HG03060 (cell line): ENCODE data around the gene CHI3L2.
A peak's percentile ranks its signal among the peaks of the same experiment; 100 is the strongest.

ENCODE experiments used
- ATAC-seq: cut with Tn5 transposase; IDR thresholded peaks from one replicate; pipeline ENCODE4 v1.9.1; 2021; ENCODE audit warnings: low read depth, moderate number of reproducible peaks; ENCODE audit not compliant: unreplicated experiment

The CHI3L2 gene

GRCh38 chr1:111218701-111219556 is 8.6 kb upstream of the CHI3L2 start:
- no peak for ATAC-seq

DNA sequence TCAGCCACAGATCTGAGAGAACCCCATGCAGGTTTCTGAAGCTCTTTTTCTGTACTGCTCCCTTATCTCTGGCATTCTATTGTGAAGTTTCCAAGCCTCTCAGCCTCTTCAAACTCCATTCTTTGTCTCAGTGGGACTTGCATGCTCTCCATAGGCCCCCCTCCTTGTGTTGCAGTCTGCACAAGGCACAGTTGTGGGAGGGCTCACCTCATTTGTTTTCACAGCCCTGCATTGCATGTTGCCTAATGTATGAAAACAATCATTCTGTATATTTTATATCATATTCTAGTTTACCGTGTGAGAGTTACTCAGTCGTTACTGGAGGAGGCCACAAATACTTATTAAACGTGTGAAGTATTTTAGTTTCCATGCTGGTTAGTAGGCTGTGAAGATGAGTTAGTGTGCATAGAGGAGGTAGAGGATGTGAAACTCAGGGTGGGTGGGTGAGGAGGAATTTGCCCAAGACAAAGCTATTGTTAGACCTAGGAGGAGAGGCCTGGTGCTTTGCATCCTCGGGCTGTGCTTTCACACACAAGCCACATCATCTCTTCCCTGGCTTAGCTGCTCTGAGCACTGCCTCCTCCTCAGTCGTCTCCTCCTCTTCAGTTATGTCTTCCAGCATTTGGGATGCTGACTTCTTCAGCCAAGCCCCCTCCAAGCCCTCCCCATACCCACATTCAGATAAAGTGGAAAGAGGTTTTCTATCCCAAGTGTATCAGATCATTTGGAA is 7.8 kb upstream of the CHI3L2 start:
- peak; percentile 20 for ATAC-seq

GRCh38 chr1:111220302-111220890 is 7.1 kb upstream of the CHI3L2 start:
- ATAC-seq: no peak

DNA sequence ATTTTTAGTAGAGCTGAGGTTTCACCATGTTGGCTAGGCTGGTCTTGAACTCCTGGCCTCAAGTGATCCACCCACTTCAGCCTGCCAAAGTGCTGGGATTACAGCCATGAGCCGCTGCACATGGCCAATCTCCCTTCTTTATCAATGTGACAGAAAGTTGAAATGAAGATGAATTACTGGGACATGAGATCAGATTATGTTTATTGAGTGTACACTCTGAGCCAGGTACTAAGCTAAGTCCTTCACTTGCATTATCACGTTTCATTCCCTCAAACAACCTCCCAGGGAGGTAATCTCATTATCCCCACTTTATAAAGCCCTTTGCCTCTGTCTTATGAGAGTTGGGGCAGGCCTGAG is 6.3 kb upstream of the CHI3L2 start:
- ATAC-seq: no peak

DNA sequence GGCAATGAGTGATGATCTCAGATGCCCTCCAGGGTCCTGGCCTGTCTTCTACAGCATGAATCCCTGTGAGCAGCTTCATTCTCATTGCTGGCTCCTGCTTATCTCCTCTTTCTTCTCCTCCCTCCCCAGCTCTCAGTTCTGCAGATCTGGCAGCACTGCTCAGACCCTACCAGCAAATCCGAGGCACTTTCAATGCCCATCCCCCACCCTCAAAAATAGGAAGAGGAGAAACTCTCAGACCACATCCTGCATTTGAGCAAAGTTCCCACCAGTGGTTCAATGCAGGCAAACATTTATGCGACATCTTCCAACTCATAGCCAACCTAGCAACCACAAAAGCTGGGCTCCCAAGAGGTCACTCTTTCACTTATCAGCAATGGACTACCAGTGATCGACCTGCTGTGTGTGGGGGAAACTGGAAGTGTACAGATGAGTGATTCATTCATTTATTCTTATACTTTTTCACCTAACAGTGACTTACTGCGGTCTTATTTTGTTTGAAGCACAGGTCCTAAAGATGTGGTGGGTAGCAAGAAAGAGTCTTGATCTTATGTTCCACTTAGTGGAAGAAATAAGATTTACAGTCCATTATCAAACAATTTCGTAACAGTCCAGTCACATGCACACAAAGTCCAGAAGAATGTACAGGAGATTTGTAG is 5.8 kb upstream of the CHI3L2 start:
- ATAC-seq: peak; percentile 40

- no peak for ATAC-seq
Observed at GRCh38 chr1:111222308-111223125, 5.0 kb upstream of the CHI3L2 start.

- ATAC-seq: no peak
Observed at GRCh38 chr1:111223126-111223685, 4.3 kb upstream of the CHI3L2 start.

- no peak for ATAC-seq
Observed at GRCh38 chr1:111225091-111225490, 2.4 kb upstream of the CHI3L2 start.

DNA sequence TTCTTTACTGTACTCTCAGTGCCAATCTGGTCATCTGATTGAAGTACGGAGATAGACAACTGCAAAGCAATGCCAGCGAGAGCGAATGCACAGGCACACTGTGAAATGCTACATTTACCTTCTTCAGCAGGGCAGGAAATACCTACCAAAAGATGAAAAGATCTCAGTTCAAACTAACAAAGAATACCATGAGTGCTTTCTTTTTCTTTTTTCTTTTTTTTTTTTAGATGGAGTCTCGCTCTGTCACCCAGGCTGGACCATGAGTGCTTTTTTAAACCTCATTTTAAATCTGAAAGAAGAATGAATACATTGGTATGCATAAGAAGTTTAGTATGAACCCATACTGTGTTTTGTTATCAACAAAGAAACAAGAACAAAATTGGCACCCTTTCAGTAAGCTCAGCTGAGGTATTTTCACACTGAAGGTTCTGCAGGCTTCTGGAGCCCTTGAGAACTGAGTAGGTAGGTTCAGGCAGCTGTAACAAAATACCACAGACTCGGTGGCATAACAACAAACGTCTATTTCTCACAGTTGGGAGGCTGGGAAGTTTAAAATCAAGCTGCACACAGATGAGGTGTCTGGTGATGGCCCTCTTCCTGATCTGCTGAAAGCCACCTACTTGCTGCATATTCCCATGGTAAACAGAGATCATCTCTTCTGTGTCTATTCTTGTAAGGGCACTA is 1.7 kb upstream of the CHI3L2 start:
- ATAC-seq: no peak

GRCh38 chr1:111227851-111228747 is 586 bp downstream of the CHI3L2 start:
- no peak for ATAC-seq

- ATAC-seq: no peak
Observed at GRCh38 chr1:111228748-111229126, 1.2 kb downstream of the CHI3L2 start.

DNA sequence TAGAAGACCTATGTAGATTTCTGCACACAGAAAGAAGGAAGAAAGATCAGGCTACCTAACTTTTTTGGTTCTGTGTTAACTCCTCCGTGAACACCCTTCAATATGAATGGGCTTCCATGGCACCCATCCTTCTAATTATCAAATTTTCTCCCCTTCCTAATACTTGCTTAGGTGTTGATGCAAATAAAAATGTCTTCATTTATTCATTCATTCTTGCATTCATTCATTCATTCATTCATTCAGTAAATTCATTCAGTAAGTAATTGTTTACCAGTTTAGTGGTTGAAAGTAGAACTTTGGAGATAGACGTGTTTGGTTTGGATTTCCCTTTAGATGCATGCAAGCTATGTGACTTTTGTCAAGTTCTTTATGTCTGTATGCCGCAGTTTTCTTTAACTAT is 4.6 kb downstream of the CHI3L2 start:
- no peak for ATAC-seq

- ATAC-seq: no peak
Observed at GRCh38 chr1:111234258-111234657, 6.7 kb downstream of the CHI3L2 start.

DNA sequence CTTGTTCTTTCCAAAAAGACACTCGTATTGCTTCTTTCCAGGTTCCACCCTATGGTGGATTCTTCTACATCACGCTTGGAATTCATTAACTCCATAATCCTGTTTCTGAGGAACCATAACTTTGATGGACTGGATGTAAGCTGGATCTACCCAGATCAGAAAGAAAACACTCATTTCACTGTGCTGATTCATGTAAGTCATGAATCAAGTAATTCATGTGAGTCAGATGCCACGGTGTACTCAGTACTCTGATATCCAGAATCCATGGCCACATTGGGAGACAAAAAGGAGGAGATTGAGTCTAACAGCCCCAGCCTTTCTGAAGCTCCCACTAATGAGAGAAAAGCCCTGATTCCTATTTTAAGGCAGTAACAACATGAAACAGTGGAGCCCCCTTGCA is 7.4 kb downstream of the CHI3L2 start:
- ATAC-seq: no peak

DNA sequence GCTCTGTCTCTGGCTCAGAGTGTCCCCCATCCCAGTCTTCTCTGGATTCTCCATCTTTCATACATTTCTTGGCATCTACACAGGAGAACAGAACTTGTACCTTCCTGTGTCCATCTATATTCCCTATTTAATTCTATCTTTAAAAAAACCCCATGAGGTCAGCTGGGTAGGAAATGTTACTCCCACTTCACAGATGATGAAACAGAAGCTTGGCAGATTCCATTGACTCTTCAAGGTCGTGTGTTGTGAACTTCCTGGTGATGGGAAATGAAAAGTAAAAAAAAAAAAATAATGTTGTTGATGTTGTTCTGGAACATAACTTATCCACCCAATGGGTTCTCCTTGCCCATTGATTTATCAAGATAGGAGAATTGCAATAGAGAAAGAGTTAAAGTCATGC is 8.9 kb downstream of the CHI3L2 start:
- ATAC-seq: no peak

DNA sequence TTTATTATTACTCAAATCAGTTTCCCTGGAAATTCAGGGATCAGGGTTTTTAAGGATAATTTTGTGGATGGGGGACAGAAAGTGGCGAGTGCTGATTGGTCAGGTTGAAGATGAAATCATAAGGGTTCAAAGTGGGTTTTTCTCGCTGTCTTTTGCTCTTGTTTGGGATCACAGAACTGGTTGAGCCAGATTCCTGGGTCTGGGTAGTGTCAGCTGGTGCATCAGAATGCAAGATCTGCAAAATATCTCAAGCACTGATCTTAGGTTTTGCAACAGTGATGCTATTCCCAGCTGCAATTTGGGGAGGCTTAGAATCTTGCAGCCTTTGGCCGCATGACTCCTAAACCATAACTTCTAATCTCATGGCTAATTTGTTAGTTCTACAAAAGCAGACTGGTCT is 9.3 kb downstream of the CHI3L2 start:
- ATAC-seq: no peak

GRCh38 chr1:111238056-111238795 is 10.7 kb downstream of the CHI3L2 start:
- no peak for ATAC-seq

- ATAC-seq: no peak
Observed at GRCh38 chr1:111241797-111242196, 14.3 kb downstream of the CHI3L2 start.
